Mucosa of descending colon (tissue), 3 donors: Measurements from ENCODE around the gene TRABD2B. TPM values are rescaled to one million over a fixed set of nuclear protein-coding genes. Genes with fewer than 3 reads are reported as not detected.

Experiments
- ATAC-seq: fragments of 200-7000 bp; cut with Tn5 transposase; one replicate; pipeline ENCODE4 v1.9.1; 2020; ENCODE audit warnings: mild to moderate bottlenecking, moderate library complexity
- DNase-seq, 3 donors: peaks; one replicate each; pipeline ENCODE4 v3.0.0-alpha.2; 2020
- H3K36me3 ChIP-seq: fragments of 200-600 bp; one replicate; pipeline ENCODE4 v1.8.0; 2021; ENCODE audit warnings: low read depth, mild to moderate bottlenecking
- H3K4me1 ChIP-seq: fragments of 200-600 bp; one replicate; pipeline ENCODE4 v1.8.0; 2021; ENCODE audit warnings: low read depth, mild to moderate bottlenecking
- H3K4me3 ChIP-seq: fragments of 200-600 bp; one replicate; pipeline ENCODE4 v1.8.0; 2021; ENCODE audit warnings: mild to moderate bottlenecking
- H3K9me3 ChIP-seq: fragments of 200-600 bp; one replicate; pipeline ENCODE4 v1.8.0; 2021; ENCODE audit warnings: mild to moderate bottlenecking
- CTCF ChIP-seq: fragments of 200-600 bp; IDR thresholded peaks from one replicate; pipeline ENCODE4 v1.8.0; 2022; ENCODE audit warnings: antibody characterized with exemption, mild to moderate bottlenecking
- intact Hi-C, 2 donors: fragments of 100-400 bp; cut with DNase I in 1 of 2; cut with micrococcal nuclease in 1 of 2; formaldehyde crosslinking; loops; one replicate each; pipeline versions ENCODE4 v1.11.0 to v1.11.1; 2022; cut with DNase I, micrococcal nuclease
- total RNA-seq, 3 donors: library from RNA; stranded (reverse); fragmentation: NEBNext Ultra II Directional in 2 of 3; extraction: Animal tissue kit (Norgen Biotek cat#: 25700) in 2 of 3; gene quantifications; one replicate each; pipeline versions ENCODE4 v1.2.1 to v1.2.4, GENCODE V29; 2021 to 2023
- donor health status: DM: no; HTN: no; CAD: no; lungs with moderate emphysema.
- donor health status: DM: no; HTN: no; CAD: no.
- donor health status: DM: no; HTN: yes; CAD: no.

The TRABD2B gene
- total RNA-seq, 3 donors from 2014 or later = 0.35 to 2.0 (median 2.0) TPM

DNA sequence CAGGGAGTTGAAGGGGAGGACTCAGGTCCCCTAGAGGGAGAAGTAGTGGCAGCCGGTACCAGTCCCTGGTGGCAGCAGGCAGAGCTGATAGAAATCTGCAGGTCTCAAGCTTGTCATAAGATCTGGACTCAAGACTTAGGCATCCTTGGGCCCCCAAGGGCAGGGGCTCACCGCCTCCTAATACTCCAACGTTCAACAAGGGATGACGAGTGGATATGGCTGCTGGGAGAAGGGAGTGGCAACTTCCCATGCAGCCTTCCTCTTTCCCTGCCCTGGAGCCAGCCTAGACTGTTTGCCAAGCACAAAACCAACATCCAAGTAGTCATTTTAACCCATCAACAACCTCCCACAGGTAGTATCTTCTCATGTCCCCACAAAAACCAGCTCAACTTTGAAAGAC lies 6.9 kb downstream of the TRABD2B start:
- no peak for TF ChIP-seq CTCF
- no peaks in the 10 kb centered on the region for H3K4me1 ChIP-seq
- no peaks in the 10 kb centered on the region for H3K9me3 ChIP-seq
- H3K4me3 ChIP-seq = no peak overlapping the region
- H3K36me3 ChIP-seq = no peaks in the 10 kb centered on the region
- no peak for ATAC-seq
- DNase-seq = no peak
- intact Hi-C loops = no loop called here

- intact Hi-C loops = no loop called here
- Histone ChIP-seq H3K4me1 (no peaks in the 10 kb centered on the region), H3K4me3 (no peak overlapping the region), H3K36me3 (no peaks in the 10 kb centered on the region), H3K9me3 (no peaks in the 10 kb centered on the region)
- ATAC-seq = no peak
- DNase-seq = no peak
- TF ChIP-seq CTCF = no peak
Observed at GRCh38 chr1:47987601-47988000, 9.6 kb downstream of the TRABD2B start.

DNA sequence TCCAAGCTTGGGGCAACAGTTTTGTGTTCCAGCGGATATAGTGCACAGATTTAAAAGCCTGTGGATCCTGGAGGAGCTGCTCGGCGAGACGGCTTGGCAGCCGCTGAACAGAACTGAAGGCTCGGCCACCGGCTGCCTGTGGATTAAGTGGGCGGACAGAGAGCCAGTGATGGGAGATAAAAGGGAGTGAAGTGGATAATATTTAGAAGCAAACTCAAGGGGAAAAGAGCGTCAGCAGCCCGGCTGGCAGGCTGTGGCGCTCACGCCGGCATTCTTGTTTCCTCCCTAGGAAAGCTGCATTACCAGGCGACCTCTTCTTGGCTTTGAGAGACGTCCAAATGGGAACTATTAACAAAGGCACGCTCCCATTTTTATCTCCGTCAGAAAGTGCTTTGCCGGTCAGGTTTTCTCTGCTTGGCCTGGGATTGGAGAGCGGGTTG lies 10.4 kb downstream of the TRABD2B start:
- Histone ChIP-seq H3K36me3 (no peaks in the 10 kb centered on the region), H3K4me1 (no peaks in the 10 kb centered on the region), H3K9me3 (no peaks in the 10 kb centered on the region), H3K4me3 (no peak overlapping the region)
- DNase-seq (no peak), ATAC-seq (peak; percentile 38)
- intact Hi-C loops = no loop called here
- no peak for TF ChIP-seq CTCF

- H3K4me1 ChIP-seq = no peaks in the 10 kb centered on the region
- H3K4me3 ChIP-seq = no peak overlapping the region
- no peaks in the 10 kb centered on the region for H3K9me3 ChIP-seq
- DNase-seq (no peak), ATAC-seq (no peak)
- no peak for TF ChIP-seq CTCF
- intact Hi-C loops = no loop called here
- no peaks in the 10 kb centered on the region for H3K36me3 ChIP-seq
Observed at GRCh38 chr1:47985018-47985417, 12.2 kb downstream of the TRABD2B start.

DNA sequence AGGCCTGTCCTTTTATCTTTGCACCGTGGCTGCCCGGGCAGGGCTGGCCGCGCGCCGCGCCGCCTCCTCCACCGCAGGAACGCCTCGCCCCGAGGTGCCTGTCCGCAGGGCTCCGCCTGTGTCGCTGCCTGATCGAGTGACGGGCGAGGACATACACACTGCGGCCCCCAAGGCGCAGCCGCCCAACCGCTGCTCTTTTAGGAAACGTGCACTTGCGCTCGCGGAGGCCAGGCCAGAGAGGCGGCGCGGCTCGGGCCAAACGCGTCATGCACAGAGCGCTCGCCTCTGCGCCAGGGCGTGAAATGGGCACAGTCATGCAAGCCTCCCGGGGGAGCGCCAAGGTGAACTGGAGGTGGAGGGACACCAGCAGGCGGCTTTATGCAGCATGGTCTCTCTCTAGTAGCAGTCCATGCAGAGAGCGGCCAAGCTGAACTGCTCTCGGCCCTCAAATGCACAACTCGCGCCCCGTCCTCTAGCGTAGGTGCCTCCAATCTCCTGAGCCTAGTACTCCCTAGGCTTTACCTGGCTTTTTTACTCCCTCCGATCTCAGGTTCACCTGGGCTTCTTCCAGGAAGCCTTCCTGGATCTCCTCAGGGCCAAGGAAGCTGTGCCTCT lies 12.9 kb downstream of the TRABD2B start:
- no peaks in the 10 kb centered on the region for H3K36me3 ChIP-seq
- no peak overlapping the region for H3K4me3 ChIP-seq
- no peaks in the 10 kb centered on the region for H3K4me1 ChIP-seq
- intact Hi-C loops = no loop called here
- DNase-seq (no peak), ATAC-seq (no peak)
- TF ChIP-seq CTCF = no peak
- no peaks in the 10 kb centered on the region for H3K9me3 ChIP-seq

DNA sequence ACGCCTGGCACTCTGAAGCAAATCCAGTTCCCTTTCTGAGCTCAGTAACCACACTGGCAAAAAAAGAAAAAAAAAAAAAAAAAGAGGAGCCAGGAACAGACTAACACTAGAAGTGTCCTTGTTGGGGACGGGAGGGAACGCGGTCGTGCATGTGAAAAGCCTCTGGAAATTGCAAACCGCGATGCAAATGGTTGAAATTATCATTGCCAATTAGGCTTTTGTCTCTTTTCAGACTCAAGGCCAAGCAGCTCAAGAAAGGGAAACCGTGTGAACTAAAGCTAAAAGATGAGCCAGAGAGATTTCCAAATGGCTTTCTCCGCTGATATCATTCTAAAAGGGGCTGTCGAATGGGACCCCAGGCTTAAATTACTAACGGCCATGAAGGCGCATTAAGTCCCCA lies 13.5 kb downstream of the TRABD2B start:
- no peak for TF ChIP-seq CTCF
- H3K36me3 ChIP-seq = no peaks in the 10 kb centered on the region
- intact Hi-C loops = no loop called here
- no peaks in the 10 kb centered on the region for H3K9me3 ChIP-seq
- no peak overlapping the region for H3K4me3 ChIP-seq
- no peaks in the 10 kb centered on the region for H3K4me1 ChIP-seq
- ATAC-seq (no peak), DNase-seq (no peak)
